ENCODE results near the gene STARD13. TPM values are rescaled to one million over a fixed set of nuclear protein-coding genes. Genes with fewer than 3 reads are reported as not detected.

STARD13 gene
- total RNA-seq, 1 donor, result 28.2 TPM

GRCh38 chr13:33319859-33320258 lies 34.3 kb upstream of the STARD13 start:
- no peak overlapping the region for H3K4me2 ChIP-seq (ENCODE audit: insufficient read depth, low read length)
- no peaks in the 10 kb centered on the region for H3K4me1 ChIP-seq (ENCODE audit: insufficient read depth, low read length)
- no peak overlapping the region for H3K4me3 ChIP-seq (ENCODE audit: insufficient read depth, low read length)
- no peak for TF ChIP-seq CTCF (IDR thresholded peaks at IDR 0.05; ENCODE audit: extremely low read depth, low read depth, low read length)
- no peaks in the 10 kb centered on the region for H4K20me1 ChIP-seq (ENCODE audit: insufficient read depth, low read length)
- no peak for DNase-seq (ENCODE audit: insufficient read length, low spot score, missing footprints)
- H3K9me3 ChIP-seq (ENCODE audit: low read depth, low read length), result no peaks in the 10 kb centered on the region
- H2AFZ ChIP-seq (ENCODE audit: low read length), result no peak overlapping the region
- no peaks in the 10 kb centered on the region for H3K36me3 ChIP-seq (ENCODE audit: insufficient read depth, low read length)
- no peak overlapping the region for H3K27ac ChIP-seq (ENCODE audit: low read depth, low read length)
- H3K79me2 ChIP-seq (ENCODE audit: insufficient read depth, low read length), result peaks cover 12% of the 10 kb centered on the region
- no peaks in the 10 kb centered on the region for H3K27me3 ChIP-seq (ENCODE audit: insufficient read depth, low read length)

- Histone ChIP-seq H3K4me2 (ENCODE audit: insufficient read depth, low read length) (no peak overlapping the region), H3K9me3 (ENCODE audit: low read depth, low read length) (no peaks in the 10 kb centered on the region), H3K79me2 (ENCODE audit: insufficient read depth, low read length) (peaks cover 14% of the 10 kb centered on the region), H3K36me3 (ENCODE audit: insufficient read depth, low read length) (no peaks in the 10 kb centered on the region), H4K20me1 (ENCODE audit: insufficient read depth, low read length) (no peaks in the 10 kb centered on the region), H3K27me3 (ENCODE audit: insufficient read depth, low read length) (no peaks in the 10 kb centered on the region), H2AFZ (ENCODE audit: low read length) (no peak overlapping the region), H3K4me1 (ENCODE audit: insufficient read depth, low read length) (no peaks in the 10 kb centered on the region), H3K27ac (ENCODE audit: low read depth, low read length) (no peak overlapping the region), H3K4me3 (ENCODE audit: insufficient read depth, low read length) (no peak overlapping the region)
- no peak for DNase-seq (ENCODE audit: insufficient read length, low spot score, missing footprints)
- no peak for TF ChIP-seq CTCF (IDR thresholded peaks at IDR 0.05; ENCODE audit: extremely low read depth, low read depth, low read length)
Measured at GRCh38 chr13:33318744-33319143, 33.2 kb upstream of the STARD13 start.

- peaks cover 9% of the 10 kb centered on the region for H3K79me2 ChIP-seq (ENCODE audit: insufficient read depth, low read length)
- no peak for TF ChIP-seq CTCF (IDR thresholded peaks at IDR 0.05; ENCODE audit: extremely low read depth, low read depth, low read length)
- no peak overlapping the region for H2AFZ ChIP-seq (ENCODE audit: low read length)
- no peak overlapping the region for H3K27ac ChIP-seq (ENCODE audit: low read depth, low read length)
- no peaks in the 10 kb centered on the region for H3K9me3 ChIP-seq (ENCODE audit: low read depth, low read length)
- no peaks in the 10 kb centered on the region for H3K4me1 ChIP-seq (ENCODE audit: insufficient read depth, low read length)
- no peak overlapping the region for H3K4me2 ChIP-seq (ENCODE audit: insufficient read depth, low read length)
- no peaks in the 10 kb centered on the region for H3K36me3 ChIP-seq (ENCODE audit: insufficient read depth, low read length)
- H3K4me3 ChIP-seq (ENCODE audit: insufficient read depth, low read length), result no peak overlapping the region
- DNase-seq (ENCODE audit: insufficient read length, low spot score, missing footprints), result no peak
- no peaks in the 10 kb centered on the region for H4K20me1 ChIP-seq (ENCODE audit: insufficient read depth, low read length)
- H3K27me3 ChIP-seq (ENCODE audit: insufficient read depth, low read length), result no peaks in the 10 kb centered on the region
Measured at GRCh38 chr13:33318037-33318436, 32.5 kb upstream of the STARD13 start.

- Histone ChIP-seq H3K4me3 (ENCODE audit: insufficient read depth, low read length) (no peak overlapping the region), H3K27ac (ENCODE audit: low read depth, low read length) (no peak overlapping the region), H3K9me3 (ENCODE audit: low read depth, low read length) (no peaks in the 10 kb centered on the region), H3K79me2 (ENCODE audit: insufficient read depth, low read length) (peaks cover 8% of the 10 kb centered on the region), H4K20me1 (ENCODE audit: insufficient read depth, low read length) (no peaks in the 10 kb centered on the region), H2AFZ (ENCODE audit: low read length) (no peak overlapping the region), H3K4me1 (ENCODE audit: insufficient read depth, low read length) (no peaks in the 10 kb centered on the region), H3K36me3 (ENCODE audit: insufficient read depth, low read length) (no peaks in the 10 kb centered on the region), H3K4me2 (ENCODE audit: insufficient read depth, low read length) (no peak overlapping the region), H3K27me3 (ENCODE audit: insufficient read depth, low read length) (no peaks in the 10 kb centered on the region)
- no peak for TF ChIP-seq CTCF (IDR thresholded peaks at IDR 0.05; ENCODE audit: extremely low read depth, low read depth, low read length)
- DNase-seq (ENCODE audit: insufficient read length, low spot score, missing footprints), result no peak
Measured at GRCh38 chr13:33316890-33317289, 31.3 kb upstream of the STARD13 start.
